Measurements from ENCODE around the gene NOS2.

GRCh38 chr17:27793168-27793905 lies 7.0 kb downstream of the NOS2 start:
- TF ChIP-seq CTCF (IDR thresholded peaks at IDR 0.05) (no peak), POLR2A (IDR thresholded peaks at IDR 0.05) (no peak), POLR2AphosphoS5 (IDR thresholded peaks at IDR 0.05) (no peak)
